ENCODE data around the gene SEMA5A.

SEMA5A gene

GRCh38 chr5:9059920-9060691 is 485.8 kb downstream of the SEMA5A start:
- TF ChIP-seq, protein P1, sequence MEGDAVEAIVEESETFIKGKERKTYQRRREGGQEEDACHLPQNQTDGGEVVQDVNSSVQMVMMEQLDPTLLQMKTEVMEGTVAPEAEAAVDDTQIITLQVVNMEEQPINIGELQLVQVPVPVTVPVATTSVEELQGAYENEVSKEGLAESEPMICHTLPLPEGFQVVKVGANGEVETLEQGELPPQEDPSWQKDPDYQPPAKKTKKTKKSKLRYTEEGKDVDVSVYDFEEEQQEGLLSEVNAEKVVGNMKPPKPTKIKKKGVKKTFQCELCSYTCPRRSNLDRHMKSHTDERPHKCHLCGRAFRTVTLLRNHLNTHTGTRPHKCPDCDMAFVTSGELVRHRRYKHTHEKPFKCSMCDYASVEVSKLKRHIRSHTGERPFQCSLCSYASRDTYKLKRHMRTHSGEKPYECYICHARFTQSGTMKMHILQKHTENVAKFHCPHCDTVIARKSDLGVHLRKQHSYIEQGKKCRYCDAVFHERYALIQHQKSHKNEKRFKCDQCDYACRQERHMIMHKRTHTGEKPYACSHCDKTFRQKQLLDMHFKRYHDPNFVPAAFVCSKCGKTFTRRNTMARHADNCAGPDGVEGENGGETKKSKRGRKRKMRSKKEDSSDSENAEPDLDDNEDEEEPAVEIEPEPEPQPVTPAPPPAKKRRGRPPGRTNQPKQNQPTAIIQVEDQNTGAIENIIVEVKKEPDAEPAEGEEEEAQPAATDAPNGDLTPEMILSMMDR (IDR thresholded peaks at IDR 0.05; ENCODE audit: control extremely low read depth, extremely low read depth, low read depth, missing control alignments) = no peak
- ChIA-PET CTCF (interaction anchor here (0.7 kb wide), 1 partner anchor 16 kb away, joined by 3 read pairs; no protein-coding TSS in a partner anchor), POLR2A (no interaction called here)
- no peak for DNase-seq (ENCODE audit: extremely low spot score)

DNA sequence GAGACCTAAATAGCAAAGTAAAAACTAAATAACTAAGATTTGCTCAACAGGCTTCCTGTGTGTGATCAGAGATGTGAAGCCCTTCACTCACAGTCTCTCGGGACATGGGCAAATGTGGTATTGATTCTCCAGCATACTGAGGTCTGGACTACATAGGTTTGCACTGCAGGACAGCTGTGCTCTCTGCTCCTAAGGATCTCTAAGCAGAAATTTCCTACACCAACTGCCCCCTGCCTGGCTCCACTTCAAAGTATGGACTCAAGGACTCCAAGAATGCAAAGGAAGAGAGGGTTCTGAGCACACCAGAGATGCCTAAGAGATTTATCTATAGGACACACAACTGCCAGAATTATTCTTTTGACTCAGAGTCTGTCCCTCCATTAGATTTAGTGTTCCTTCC is 487.2 kb downstream of the SEMA5A start:
- ChIA-PET CTCF (no interaction called here), POLR2A (no interaction called here)
- TF ChIP-seq, protein P1 (IDR thresholded peaks at IDR 0.05; ENCODE audit: control extremely low read depth, extremely low read depth, low read depth, missing control alignments) = no peak
- no peak for DNase-seq (ENCODE audit: extremely low spot score)

DNA sequence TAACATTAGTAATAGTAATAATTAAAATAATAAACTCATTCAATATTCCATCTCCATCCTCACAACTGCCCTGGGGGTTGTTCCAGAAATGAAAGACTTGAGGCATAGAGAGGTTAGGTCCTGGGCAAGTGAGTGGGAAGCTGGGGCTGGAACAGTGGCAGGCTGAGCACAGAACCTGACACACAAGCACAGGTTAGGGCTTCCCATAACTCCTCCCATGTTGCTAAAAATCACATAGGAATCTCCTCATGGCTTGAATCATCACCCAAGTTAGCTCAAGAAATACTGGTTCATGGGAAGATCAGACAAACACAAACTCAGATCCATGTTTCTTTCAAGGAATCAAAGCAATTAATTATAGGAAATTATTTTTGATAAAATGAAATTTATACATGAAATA is 487.7 kb downstream of the SEMA5A start:
- POLR2A ChIA-PET = no interaction called here
- DNase-seq (ENCODE audit: extremely low spot score) = no peak
- TF ChIP-seq, protein P1 (IDR thresholded peaks at IDR 0.05; ENCODE audit: control extremely low read depth, extremely low read depth, low read depth, missing control alignments) = no peak
- CTCF ChIA-PET = interaction anchor here (1.4 kb wide), 1 partner anchor 8 kb away, joined by 4 read pairs; no protein-coding TSS in a partner anchor

DNA sequence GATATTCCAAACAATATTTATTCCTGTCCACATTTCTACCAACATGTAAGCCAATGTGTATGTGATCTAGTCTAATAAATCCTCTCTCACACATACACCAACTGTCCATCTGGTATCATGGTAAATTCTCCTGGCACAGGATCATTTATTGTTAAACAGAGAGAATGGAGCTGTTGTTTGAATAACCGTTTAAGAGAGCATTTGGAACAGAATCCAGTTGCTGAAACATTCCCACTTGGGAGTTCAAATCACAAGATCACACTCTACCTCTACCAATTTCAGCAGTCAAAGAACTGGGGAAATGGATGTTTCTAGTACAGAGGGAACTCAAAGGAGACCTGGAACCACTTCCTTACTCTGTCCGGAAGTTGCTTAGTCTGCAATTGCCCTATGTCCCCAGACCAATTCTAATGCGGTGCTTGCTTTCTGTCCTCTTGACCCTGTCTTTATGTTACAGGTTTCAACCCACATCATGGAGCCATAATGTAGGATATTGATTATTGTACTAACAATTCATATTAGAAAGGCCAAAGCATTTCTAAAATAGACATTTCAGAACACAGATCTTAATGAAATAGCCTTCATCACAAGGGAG is 488.4 kb downstream of the SEMA5A start:
- CTCF ChIA-PET = interaction anchor here (1.4 kb wide), 1 partner anchor 9 kb away, joined by 4 read pairs; no protein-coding TSS in a partner anchor

DNA sequence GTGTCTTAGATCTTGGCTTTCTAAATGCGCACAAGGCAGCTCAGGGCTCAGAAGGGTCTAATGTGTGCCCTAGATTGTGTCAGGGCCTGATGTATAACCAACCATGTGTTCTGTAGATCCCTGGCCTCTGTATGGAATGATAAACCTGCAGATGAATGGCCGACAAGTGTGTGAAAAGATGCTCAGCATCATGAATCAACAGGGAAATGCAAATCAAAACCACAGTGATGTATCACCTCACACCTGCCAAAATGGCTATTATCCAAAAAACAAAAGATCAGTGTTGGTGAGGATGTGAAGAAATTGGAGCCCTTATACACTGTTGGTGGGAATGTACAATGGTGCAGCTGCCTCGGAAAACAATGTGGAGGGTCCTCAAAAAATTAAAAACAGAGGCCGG is 489.8 kb downstream of the SEMA5A start:
- TF ChIP-seq, protein P1 (IDR thresholded peaks at IDR 0.05; ENCODE audit: control extremely low read depth, extremely low read depth, low read depth, missing control alignments) = no peak
- POLR2A ChIA-PET = no interaction called here

More for the DNA sequence above, 488.4 kb downstream of the SEMA5A start:
- TF ChIP-seq, protein P1 (IDR thresholded peaks at IDR 0.05; ENCODE audit: control extremely low read depth, extremely low read depth, low read depth, missing control alignments) = no peak
- POLR2A ChIA-PET = no interaction called here
- DNase-seq (ENCODE audit: extremely low spot score) = no peak

DNA sequence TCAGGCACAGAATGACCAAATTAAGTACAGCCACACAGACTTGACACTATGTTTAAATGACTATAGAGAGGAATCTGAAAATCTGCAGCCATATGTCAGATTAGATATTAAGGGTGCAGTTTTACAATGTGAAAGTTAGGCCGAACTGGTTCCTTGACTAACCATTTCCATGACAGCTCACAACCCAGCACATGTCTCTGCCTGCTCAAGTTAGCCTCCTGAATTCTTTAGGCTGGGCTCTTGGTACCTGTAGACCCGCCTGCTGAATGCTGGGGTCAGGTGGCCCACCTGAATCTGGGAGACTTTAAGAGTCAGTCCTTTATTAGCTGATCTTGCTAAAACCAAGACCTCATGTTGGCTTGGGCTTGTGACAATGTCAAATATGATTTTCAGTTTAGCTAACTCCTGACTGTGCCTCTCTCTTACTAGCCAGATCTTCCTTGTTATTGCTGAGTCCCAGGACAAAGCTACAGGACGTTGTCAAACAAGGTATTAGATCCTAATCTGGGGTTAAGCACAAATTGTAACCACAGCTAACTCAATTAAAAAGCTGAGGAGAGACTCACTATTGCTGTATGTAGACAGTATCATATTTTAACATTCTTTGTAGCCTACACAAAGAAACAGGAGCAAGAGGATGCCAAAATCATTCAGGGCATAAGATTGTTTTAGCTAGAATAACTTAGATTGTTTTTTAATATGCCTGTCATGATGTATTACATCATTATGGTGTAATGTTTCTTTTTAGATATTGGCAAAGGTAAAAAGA is 490.9 kb downstream of the SEMA5A start:
- ChIA-PET CTCF (interaction anchor here (0.6 to 1.4 kb wide), 5 partner anchors 8 to 147 kb away, joined by 3 to 4 read pairs (median 3); no protein-coding TSS in a partner anchor), POLR2A (no interaction called here)
- TF ChIP-seq, protein P1 (IDR thresholded peaks at IDR 0.05; ENCODE audit: control extremely low read depth, extremely low read depth, low read depth, missing control alignments) = no peak
- no peak for DNase-seq (ENCODE audit: extremely low spot score)

More for the DNA sequence above, 489.8 kb downstream of the SEMA5A start:
- DNase-seq (ENCODE audit: extremely low spot score) = no peak
- CTCF ChIA-PET = no interaction called here
